ENCODE data around the gene RPS6KC1.
"Not testable (repeated sequence)": the region's sequence is repeated elsewhere in the genome, so short reads cannot be mapped to it uniquely, and the experiment has no call there.

DNA sequence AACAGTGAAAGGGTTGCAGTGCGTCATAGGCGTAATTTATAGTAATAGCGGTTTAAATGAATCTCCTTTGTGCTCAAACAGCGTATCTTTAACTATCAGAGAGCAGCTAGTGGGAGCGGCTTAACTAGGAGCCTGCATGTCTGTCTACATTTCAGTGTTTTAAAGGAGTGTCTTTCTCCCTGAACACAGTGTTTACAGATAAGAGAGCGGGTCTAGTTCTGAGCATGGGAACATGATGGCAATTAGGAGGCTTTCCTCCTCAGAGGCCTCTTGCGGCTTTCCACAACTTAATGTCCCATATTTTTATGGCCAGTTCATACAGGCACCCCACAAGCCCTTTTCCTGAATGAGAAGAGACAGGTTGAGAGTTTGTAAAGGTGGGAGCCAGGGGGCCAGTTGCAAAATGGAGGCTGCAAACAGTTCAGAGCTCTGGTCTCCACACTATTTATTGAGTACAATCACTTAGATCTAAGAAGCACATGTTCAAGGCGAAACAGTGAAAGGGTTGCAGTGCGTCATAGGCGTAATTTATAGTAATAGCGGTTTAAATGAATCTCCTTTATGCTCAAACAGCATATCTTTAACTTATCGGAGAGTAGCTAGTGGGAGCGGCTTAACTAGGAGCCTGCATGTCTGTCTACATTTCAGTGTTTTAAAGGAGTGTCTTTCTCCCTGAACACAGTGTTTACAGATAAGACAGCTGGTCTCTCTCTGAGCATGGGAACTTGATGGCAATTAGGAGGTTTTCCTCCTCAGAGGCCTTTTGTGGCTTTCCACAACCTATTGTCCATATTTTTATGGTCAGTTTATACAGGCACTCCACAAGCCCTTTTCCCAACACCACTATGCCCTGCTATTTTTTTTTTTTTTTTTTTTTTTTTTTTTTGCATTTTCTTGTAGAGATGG, 5.5 kb upstream of the RPS6KC1 start:
- not testable (repeated sequence) for TF ChIP-seq EZH2, EZH2phosphoT487 (IDR thresholded peaks at IDR 0.05)
- TF ChIP-seq, protein P1, sequence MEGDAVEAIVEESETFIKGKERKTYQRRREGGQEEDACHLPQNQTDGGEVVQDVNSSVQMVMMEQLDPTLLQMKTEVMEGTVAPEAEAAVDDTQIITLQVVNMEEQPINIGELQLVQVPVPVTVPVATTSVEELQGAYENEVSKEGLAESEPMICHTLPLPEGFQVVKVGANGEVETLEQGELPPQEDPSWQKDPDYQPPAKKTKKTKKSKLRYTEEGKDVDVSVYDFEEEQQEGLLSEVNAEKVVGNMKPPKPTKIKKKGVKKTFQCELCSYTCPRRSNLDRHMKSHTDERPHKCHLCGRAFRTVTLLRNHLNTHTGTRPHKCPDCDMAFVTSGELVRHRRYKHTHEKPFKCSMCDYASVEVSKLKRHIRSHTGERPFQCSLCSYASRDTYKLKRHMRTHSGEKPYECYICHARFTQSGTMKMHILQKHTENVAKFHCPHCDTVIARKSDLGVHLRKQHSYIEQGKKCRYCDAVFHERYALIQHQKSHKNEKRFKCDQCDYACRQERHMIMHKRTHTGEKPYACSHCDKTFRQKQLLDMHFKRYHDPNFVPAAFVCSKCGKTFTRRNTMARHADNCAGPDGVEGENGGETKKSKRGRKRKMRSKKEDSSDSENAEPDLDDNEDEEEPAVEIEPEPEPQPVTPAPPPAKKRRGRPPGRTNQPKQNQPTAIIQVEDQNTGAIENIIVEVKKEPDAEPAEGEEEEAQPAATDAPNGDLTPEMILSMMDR (IDR thresholded peaks at IDR 0.05) = not testable (repeated sequence)
